Sigmoid colon (tissue), 7 donors: Measurements from ENCODE around the gene JPT2. TPM values are rescaled to one million over a fixed set of nuclear protein-coding genes. Genes with fewer than 3 reads are reported as not detected.

ENCODE experiments used
- DNase-seq: peaks from one replicate; pipeline ENCODE4 v3.0.0-alpha.2; 2019
- H3K27ac ChIP-seq, 4 donors: fragments of 200-600 bp; sonication (generic); one replicate each; pipeline ENCODE4 v1.5.1; 2016 to 2019; ENCODE audit warnings: mild to moderate bottlenecking in 1 of 4
- H3K27me3 ChIP-seq, 3 donors: fragments of 200-600 bp; sonication (generic); one replicate each; pipeline ENCODE4 v1.5.1; 2019; ENCODE audit warnings: mild to moderate bottlenecking in 1 of 3
- H3K36me3 ChIP-seq, 4 donors: fragments of 200-600 bp; sonication (generic); one replicate each; pipeline ENCODE4 v1.5.1; 2016 to 2019
- H3K4me1 ChIP-seq, 4 donors: fragments of 200-600 bp; sonication (generic); one replicate each; pipeline ENCODE4 v1.5.1; 2017 to 2019
- H3K4me3 ChIP-seq, 4 donors: fragments of 200-600 bp; sonication (generic); one replicate each; pipeline ENCODE4 v1.5.1; 2017 to 2019; ENCODE audit warnings: mild to moderate bottlenecking in 2 of 4, moderate library complexity in 1 of 4
- H3K9me3 ChIP-seq, 4 donors: fragments of 200-600 bp in 3 of 4; sonication (generic) in 3 of 4; one replicate each; pipeline versions ENCODE4 v1.5.1 to v1.6.1; 2013 to 2019
- CTCF ChIP-seq, 4 experiments: fragments of 450-650 bp in 3 of 4; fragments of 200-600 bp in 1 of 4; IDR thresholded peaks; one replicate each; pipeline ENCODE4 v1.5.1; 2016 to 2019; ENCODE audit warnings: antibody characterized with exemption in 4 of 4, mild to moderate bottlenecking in 3 of 4, moderate library complexity in 2 of 4
- EP300 ChIP-seq, 4 donors: sonication (generic); formaldehyde crosslinking; IDR thresholded peaks; one replicate each; pipeline ENCODE4 v1.6.1; 2017; ENCODE audit warnings: antibody characterized with exemption in 4 of 4
- POLR2A ChIP-seq, 2 donors: fragments of 450-650 bp; IDR thresholded peaks; one replicate each; pipeline ENCODE4 v1.6.1; 2016; ENCODE audit warnings: antibody characterized with exemption in 2 of 2, mild to moderate bottlenecking in 2 of 2, moderate library complexity in 2 of 2
- POLR2AphosphoS5 ChIP-seq, 4 donors: sonication (generic); formaldehyde crosslinking; IDR thresholded peaks; one replicate each; pipeline ENCODE4 v1.6.1; 2017; ENCODE audit warnings: antibody characterized with exemption in 4 of 4
- WGBS, 2 donors: extraction: QIAGEN DNeasy Blood & Tissue Kit; methylation state at CpG; one replicate each; pipeline ENCODE4 v1.1.7; 2013; 5-methylcytosine and 5-hydroxymethylcytosine counted together
- intact Hi-C: fragments of 100-400 bp; cut with DNase I; formaldehyde crosslinking; loops from one replicate; pipeline ENCODE4 v1.15.1; 2023
- polyA plus RNA-seq, 3 donors: library from polyadenylated mRNA; stranded (reverse); fragments of 200-250 nt; gene quantifications; one replicate each; pipeline ENCODE4 v1.2.3, GENCODE V29; 2013
- total RNA-seq, 4 donors: library from RNA; depleted of rRNA; stranded (reverse); fragments of >200 nt; gene quantifications; one replicate each; pipeline ENCODE4 v1.1.0, GENCODE V29; 2016
- donor health status: healthy with polysubstance abuse.
- donor health status: Bipolar disorder and iron deficiency.
- donor health status: healthy.

Gene JPT2
- total and polyA plus RNA-seq, 7 donors, result 12.4 to 53.7 (median 18.1) TPM

- no peaks in the 10 kb centered on the region for H3K27me3 ChIP-seq
- H3K9me3 ChIP-seq, result no peaks in the 10 kb centered on the region
- WGBS, 2 donors, result 89 to 93% methylated on average over 4 of the region's 4 CpGs
- TF ChIP-seq EP300 (IDR thresholded peaks at IDR 0.05), result no peak
- no peak for TF ChIP-seq POLR2AphosphoS5 (IDR thresholded peaks at IDR 0.05)
- TF ChIP-seq POLR2A (IDR thresholded peaks at IDR 0.05), result no peak
- no peak for TF ChIP-seq CTCF (IDR thresholded peaks at IDR 0.05)
- no peak for DNase-seq
- peaks cover 18 to 63% (median 27%) of the 10 kb centered on the region in 4 donors for H3K36me3 ChIP-seq
- intact Hi-C loops, result no loop called here
- no peak overlapping the region for H3K27ac ChIP-seq
- no peaks in the 10 kb centered on the region for H3K4me1 ChIP-seq
- H3K4me3 ChIP-seq, result no peak overlapping the region
Measured at GRCh38 chr16:1650131-1650530, 27.9 kb upstream of the JPT2 start.

GRCh38 chr16:1651094-1651973 is 26.7 kb upstream of the JPT2 start:
- Histone ChIP-seq H3K4me3 (no peak overlapping the region), H3K36me3 (peaks cover 30 to 63% (median 34%) of the 10 kb centered on the region in 4 donors), H3K27ac (no peak overlapping the region), H3K4me1 (no peaks in the 10 kb centered on the region), H3K27me3 (no peaks in the 10 kb centered on the region), H3K9me3 (no peaks in the 10 kb centered on the region)
- intact Hi-C loops, result no loop called here
- DNase-seq, result no peak
- no peak for TF ChIP-seq POLR2A (IDR thresholded peaks at IDR 0.05)
- no peak for TF ChIP-seq EP300 (IDR thresholded peaks at IDR 0.05)
- no peak for TF ChIP-seq POLR2AphosphoS5 (IDR thresholded peaks at IDR 0.05)
- TF ChIP-seq CTCF (IDR thresholded peaks at IDR 0.05), result no peak
- WGBS, 2 donors, result 94 to 96% methylated on average over 12 of the region's 12 CpGs

GRCh38 chr16:1651974-1652312 is 26.1 kb upstream of the JPT2 start:
- 99 to 100% methylated on average over 1 of the region's 1 CpG for WGBS, 2 donors
- H3K4me1 ChIP-seq, result no peaks in the 10 kb centered on the region
- H3K4me3 ChIP-seq, result no peak overlapping the region
- H3K27me3 ChIP-seq, result no peaks in the 10 kb centered on the region
- DNase-seq, result no peak
- peaks cover 35 to 65% (median 41%) of the 10 kb centered on the region in 4 donors for H3K36me3 ChIP-seq
- TF ChIP-seq POLR2AphosphoS5 (IDR thresholded peaks at IDR 0.05) (no peak), EP300 (IDR thresholded peaks at IDR 0.05) (no peak), CTCF (IDR thresholded peaks at IDR 0.05) (no peak), POLR2A (IDR thresholded peaks at IDR 0.05) (no peak)
- H3K27ac ChIP-seq, result no peak overlapping the region
- H3K9me3 ChIP-seq, result no peaks in the 10 kb centered on the region
- intact Hi-C loops, result no loop called here

- 95 to 96% methylated on average over 15 of the region's 15 CpGs for WGBS, 2 donors
- peaks cover 44 to 71% (median 51%) of the 10 kb centered on the region in 4 donors for H3K36me3 ChIP-seq
- no peak for TF ChIP-seq CTCF (IDR thresholded peaks at IDR 0.05)
- no peak for TF ChIP-seq EP300 (IDR thresholded peaks at IDR 0.05)
- no peak for TF ChIP-seq POLR2A (IDR thresholded peaks at IDR 0.05)
- TF ChIP-seq POLR2AphosphoS5 (IDR thresholded peaks at IDR 0.05), result no peak
- no peak overlapping the region for H3K27ac ChIP-seq
- no peaks in the 10 kb centered on the region for H3K9me3 ChIP-seq
- H3K27me3 ChIP-seq, result no peaks in the 10 kb centered on the region
- no peak overlapping the region for H3K4me3 ChIP-seq
- intact Hi-C loops, result no loop called here
- DNase-seq, result no peak
- no peaks in the 10 kb centered on the region for H3K4me1 ChIP-seq
Measured at GRCh38 chr16:1653023-1653422, 25.1 kb upstream of the JPT2 start.
